GM19193 (cell line): Measurements from ENCODE around the gene USP32.

ENCODE experiments used
- POLR2A ChIP-seq: IDR thresholded peaks from 4 replicates; pipeline ENCODE4 v1.6.1; 2011; ENCODE audit not compliant: insufficient read depth, insufficient read length; ENCODE audit errors: extremely low read depth

Gene USP32

DNA sequence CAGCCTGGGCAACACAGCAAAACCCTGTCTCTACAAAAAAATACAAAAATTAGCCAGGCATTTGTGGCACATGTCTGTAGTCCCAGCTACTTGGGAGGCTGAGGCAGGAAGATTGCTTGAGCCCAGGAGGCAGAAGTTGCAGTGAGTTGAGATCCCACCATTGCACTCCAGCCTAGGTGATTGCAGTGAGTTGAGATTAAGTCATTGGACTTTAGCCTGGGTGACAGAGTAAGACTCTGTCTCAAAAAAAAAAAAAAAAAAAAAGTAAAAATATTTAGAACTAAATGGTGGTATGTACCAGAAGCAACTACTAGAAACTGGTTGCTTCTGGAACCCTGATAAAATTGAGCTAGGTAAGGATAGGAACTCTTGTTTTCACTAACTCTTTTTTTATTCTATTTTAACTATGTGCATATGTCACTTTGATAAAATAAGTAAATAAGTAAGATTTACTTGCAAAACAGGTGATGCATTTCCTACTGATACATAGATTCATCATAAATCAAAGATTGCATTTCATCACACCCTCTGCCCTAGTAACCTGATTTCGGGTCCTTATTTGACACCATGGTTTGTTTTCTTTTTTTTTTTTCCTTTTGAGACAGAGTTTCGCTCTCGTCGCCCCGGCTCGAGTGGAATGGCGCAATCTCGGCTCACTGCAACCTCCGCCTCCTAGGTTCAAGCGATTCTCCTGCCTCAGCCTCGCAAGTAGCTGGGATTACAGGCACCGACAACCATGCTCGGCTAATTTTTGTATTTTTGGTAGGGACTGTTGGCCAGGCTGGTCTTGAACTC lies 66.0 kb downstream of the USP32 start:
- no peak for TF ChIP-seq POLR2A

GRCh38 chr17:60323754-60324153 lies 68.2 kb downstream of the USP32 start:
- TF ChIP-seq POLR2A: no peak

DNA sequence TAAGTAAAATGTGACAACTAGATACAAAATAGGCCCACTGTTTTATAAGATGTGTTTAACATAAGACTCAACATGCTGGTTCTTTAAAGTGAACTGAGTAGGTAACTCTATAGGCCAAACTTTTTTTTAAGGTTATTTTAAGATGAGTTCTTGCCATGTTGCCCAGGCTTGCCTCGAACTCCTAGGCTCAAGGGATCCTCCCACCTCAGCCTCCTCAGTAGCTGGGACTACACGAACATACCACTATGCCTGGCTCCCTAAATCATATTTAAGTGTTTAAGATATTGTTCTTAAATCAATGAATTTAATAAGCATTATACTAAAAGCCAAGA lies 69.9 kb downstream of the USP32 start:
- TF ChIP-seq POLR2A: no peak

- no peak for TF ChIP-seq POLR2A
Observed at GRCh38 chr17:60321336-60322055, 70.4 kb downstream of the USP32 start.

DNA sequence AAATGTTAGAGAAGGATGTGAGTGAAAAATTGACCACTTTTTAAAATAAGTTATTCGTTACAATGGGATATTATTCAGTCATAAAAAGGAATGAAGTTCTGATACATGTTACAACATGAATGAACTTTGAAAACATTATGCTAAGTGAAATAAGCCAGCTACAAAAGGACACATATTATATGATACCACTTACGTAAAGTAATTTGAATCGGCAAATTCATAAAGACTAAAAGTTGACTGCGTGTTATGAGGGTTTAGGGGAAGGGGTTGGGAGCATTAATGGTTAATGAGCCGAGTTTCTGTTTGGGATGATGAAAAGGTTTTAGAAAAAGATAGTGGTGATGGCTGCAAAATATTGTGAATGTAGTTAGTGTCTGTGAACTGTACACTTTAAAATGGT lies 73.1 kb downstream of the USP32 start:
- TF ChIP-seq POLR2A: no peak

- TF ChIP-seq POLR2A: no peak
Observed at GRCh38 chr17:60318326-60318725, 73.6 kb downstream of the USP32 start.

- TF ChIP-seq POLR2A: no peak
Observed at GRCh38 chr17:60315650-60316049, 76.3 kb downstream of the USP32 start.

DNA sequence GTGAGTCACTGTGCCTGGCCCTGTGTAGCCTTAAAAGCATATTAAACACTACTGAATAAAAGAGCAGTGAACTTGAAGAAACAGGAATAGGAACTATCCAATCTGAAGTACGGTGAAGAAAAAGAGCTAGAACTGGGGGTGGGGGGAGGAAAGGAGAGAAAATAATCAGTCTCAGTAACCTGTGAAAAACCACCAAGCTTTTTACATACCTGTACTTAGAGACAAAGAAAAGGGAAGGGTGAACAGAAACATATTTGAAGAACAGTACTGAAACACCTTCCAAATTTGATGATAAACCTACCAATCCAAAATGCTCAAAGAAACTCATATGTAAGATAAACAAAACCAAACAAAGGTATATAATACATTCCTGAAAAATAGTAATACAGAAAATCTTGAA lies 77.5 kb downstream of the USP32 start:
- no peak for TF ChIP-seq POLR2A

- no peak for TF ChIP-seq POLR2A
Observed at GRCh38 chr17:60311936-60312335, 80.0 kb downstream of the USP32 start.

DNA sequence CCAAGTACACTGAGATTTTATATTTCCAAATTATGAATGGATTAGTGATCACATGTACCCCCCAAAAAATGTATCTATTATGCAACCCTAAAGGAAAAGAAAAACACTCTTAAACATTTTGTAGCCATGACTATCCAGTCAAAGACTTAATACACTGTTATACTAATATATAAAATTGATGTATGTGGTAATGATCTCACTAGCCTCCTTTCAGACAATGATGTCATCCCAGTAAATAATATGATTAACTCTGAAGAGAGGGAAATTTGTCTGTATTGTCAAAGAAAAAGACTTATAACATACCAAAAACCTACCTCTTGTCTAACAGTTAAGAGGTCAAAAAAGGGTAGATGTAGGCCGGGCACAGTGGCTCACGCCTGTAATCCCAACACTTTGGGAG lies 80.7 kb downstream of the USP32 start:
- TF ChIP-seq POLR2A: no peak

DNA sequence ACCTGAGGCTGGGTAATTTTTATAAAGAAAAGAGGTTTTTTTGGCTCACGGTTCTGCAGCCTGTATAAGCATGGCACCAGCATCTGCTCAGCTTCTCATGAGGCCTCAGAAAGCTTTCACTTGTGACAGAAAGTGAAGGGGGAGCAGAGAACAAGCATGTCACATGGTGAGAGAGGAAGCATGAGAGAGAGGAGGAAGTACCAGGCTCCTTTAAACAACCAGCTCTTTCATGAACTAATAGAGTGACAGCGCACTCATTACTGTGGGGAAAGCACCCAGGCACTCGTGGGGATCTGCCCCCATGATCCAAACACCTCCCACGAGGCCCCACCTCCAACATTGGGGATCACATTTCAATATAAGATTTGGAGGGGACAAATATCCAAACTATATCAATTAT lies 86.8 kb downstream of the USP32 start:
- no peak for TF ChIP-seq POLR2A

- TF ChIP-seq POLR2A: no peak
Observed at GRCh38 chr17:60304502-60304901, 87.4 kb downstream of the USP32 start.

- TF ChIP-seq POLR2A: no peak
Observed at GRCh38 chr17:60303406-60304099, 88.4 kb downstream of the USP32 start.

DNA sequence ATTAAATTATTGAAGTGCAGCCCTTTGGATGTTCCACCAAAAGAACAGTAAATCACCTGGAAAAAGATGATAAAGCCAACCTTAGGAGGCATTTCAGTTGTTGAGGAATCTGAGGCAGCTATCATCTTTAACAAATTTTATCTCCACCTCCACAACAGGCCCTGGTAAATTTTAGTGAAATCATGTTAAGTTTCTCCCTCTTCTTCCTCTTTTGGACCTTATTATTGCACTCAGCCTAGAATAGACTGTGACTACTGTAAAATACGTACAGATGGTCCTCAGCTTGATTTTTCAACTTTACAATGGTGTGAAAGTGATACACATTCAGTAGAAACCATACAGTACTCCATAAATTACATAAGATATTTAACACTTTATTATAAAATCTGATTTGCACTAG lies 90.3 kb downstream of the USP32 start:
- no peak for TF ChIP-seq POLR2A

DNA sequence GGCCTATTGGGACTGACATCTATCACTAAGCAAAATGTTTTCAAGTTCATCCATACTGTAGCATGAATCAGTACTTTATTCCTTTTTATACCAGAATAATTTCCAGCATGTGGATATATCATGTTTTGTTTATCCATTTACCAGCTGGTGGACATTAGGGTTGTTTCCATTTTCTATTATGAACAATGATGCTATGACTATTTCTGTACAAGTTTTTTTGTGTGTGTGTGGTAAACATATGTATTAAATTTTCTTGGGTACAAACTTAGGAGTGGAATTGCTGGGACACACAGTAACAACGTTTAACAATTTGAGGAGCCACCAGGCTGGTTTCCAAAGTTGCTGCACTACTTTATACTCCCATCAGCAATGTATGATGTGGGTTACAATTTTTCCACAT lies 91.0 kb downstream of the USP32 start:
- no peak for TF ChIP-seq POLR2A

DNA sequence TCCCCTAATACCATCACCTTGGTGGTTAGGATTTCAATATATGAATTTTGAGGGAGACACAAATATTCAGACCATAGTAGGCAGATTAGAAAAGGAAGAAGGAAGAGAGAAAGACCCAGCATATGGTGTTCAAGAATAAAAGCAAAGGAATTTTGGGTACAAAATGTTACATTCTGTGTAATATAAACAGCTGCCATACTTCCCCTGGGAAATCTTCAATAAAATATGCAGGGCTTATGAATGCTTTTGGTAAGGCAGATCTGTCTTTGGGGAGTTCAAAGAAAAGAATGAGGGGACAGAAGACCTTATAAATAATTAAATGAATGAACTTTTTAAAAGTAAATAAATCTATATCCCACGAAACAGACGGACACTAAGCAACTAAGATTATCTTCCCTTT lies 91.9 kb downstream of the USP32 start:
- no peak for TF ChIP-seq POLR2A
